BLaER1 (cell line): ENCODE results near the gene BTAF1.

ENCODE experiments used
- H3K27ac ChIP-seq: shearing (Covaris generic); formaldehyde crosslinking; 2 replicates; pipeline ENCODE4 v1.8.1; 2022
- H3K27me3 ChIP-seq: shearing (Covaris generic); formaldehyde crosslinking; 2 replicates; pipeline ENCODE4 v1.8.1; 2022
- H3K36me3 ChIP-seq: shearing (Covaris generic); formaldehyde crosslinking; 2 replicates; pipeline ENCODE4 v1.8.1; 2022
- H3K4me1 ChIP-seq: shearing (Covaris generic); formaldehyde crosslinking; 2 replicates; pipeline ENCODE4 v1.8.1; 2022
- H3K4me2 ChIP-seq: shearing (Covaris generic); formaldehyde crosslinking; 2 replicates; pipeline ENCODE4 v1.8.1; 2022
- H3K4me3 ChIP-seq: shearing (Covaris generic); formaldehyde crosslinking; 2 replicates; pipeline ENCODE4 v1.8.1; 2022
- H3K9ac ChIP-seq: shearing (Covaris generic); formaldehyde crosslinking; 2 replicates; pipeline ENCODE4 v1.8.1; 2022
- H3K9me3 ChIP-seq: shearing (Covaris generic); formaldehyde crosslinking; 2 replicates; pipeline ENCODE4 v1.8.1; 2022
- H4K20me1 ChIP-seq: shearing (Covaris generic); formaldehyde crosslinking; 2 replicates; pipeline ENCODE4 v1.8.1; 2022
- Cebpa-rat ChIP-seq: shearing (Covaris generic); IDR thresholded peaks from 2 replicates; pipeline ENCODE4 v1.8.1; 2022

Gene BTAF1

GRCh38 chr10:92074126-92074887 is 150.7 kb downstream of the BTAF1 start:
- no peaks in the 10 kb centered on the region for H3K4me1 ChIP-seq
- H3K4me3 ChIP-seq: no peak overlapping the region
- TF ChIP-seq Cebpa-rat: no peak
- H3K9me3 ChIP-seq: no peaks in the 10 kb centered on the region
- no peaks in the 10 kb centered on the region for H3K27me3 ChIP-seq
- H3K36me3 ChIP-seq: peaks cover 4% of the 10 kb centered on the region; the same call in 1 of the 2 replicates
- no peak overlapping the region for H3K27ac ChIP-seq
- H3K9ac ChIP-seq: no peak overlapping the region
- H3K4me2 ChIP-seq: no peak overlapping the region
- H4K20me1 ChIP-seq: no peaks in the 10 kb centered on the region

- Histone ChIP-seq H3K4me2 (no peak overlapping the region), H4K20me1 (no peaks in the 10 kb centered on the region), H3K36me3 (peaks cover 10% of the 10 kb centered on the region; the same call in 1 of the 2 replicates), H3K4me1 (no peaks in the 10 kb centered on the region), H3K27me3 (no peaks in the 10 kb centered on the region), H3K9me3 (no peaks in the 10 kb centered on the region), H3K9ac (no peak overlapping the region), H3K4me3 (no peak overlapping the region), H3K27ac (no peak overlapping the region)
- no peak for TF ChIP-seq Cebpa-rat
These were observed 152.3 kb downstream of the BTAF1 start for GRCh38 chr10:92075829-92076228.

- Histone ChIP-seq H4K20me1 (no peaks in the 10 kb centered on the region), H3K4me1 (no peaks in the 10 kb centered on the region), H3K4me2 (no peak overlapping the region), H3K9ac (no peak overlapping the region), H3K27me3 (no peaks in the 10 kb centered on the region), H3K4me3 (no peak overlapping the region), H3K9me3 (no peaks in the 10 kb centered on the region), H3K27ac (no peak overlapping the region), H3K36me3 (peaks cover 15% of the 10 kb centered on the region; the same call in 1 of the 2 replicates)
- TF ChIP-seq Cebpa-rat: no peak
These were observed 153.2 kb downstream of the BTAF1 start for GRCh38 chr10:92076722-92077121.

GRCh38 chr10:92079003-92079402 is 155.4 kb downstream of the BTAF1 start:
- H3K9ac ChIP-seq: no peak overlapping the region
- TF ChIP-seq Cebpa-rat: no peak

More at GRCh38 chr10:92079003-92079402, 155.4 kb downstream of the BTAF1 start:
- Histone ChIP-seq H3K4me1 (no peaks in the 10 kb centered on the region), H3K4me3 (no peak overlapping the region), H3K27ac (no peak overlapping the region), H3K9me3 (no peaks in the 10 kb centered on the region), H3K36me3 (peaks cover 15% of the 10 kb centered on the region; the same call in 1 of the 2 replicates), H3K27me3 (no peaks in the 10 kb centered on the region), H4K20me1 (no peaks in the 10 kb centered on the region), H3K4me2 (no peak overlapping the region)
